ENCODE data around the gene KASH5. TPM values are rescaled to one million over a fixed set of nuclear protein-coding genes. Genes with fewer than 3 reads are reported as not detected.
A peak's percentile ranks its signal among the peaks of the same experiment; 100 is the strongest.

The KASH5 gene
- total RNA-seq, 1 experiment from 2014 or later, result not detected

GRCh38 chr19:49362929-49363267, 25.2 kb upstream of the KASH5 start:
- DNase-seq (no peak), ATAC-seq (peak; percentile 3)
- TSS peak; percentile 42 for BruUV-seq (replicated peaks)
- peak overlapping the region; percentile 84 for H3K9ac ChIP-seq (ENCODE audit: low read length)
- H3K27me3 ChIP-seq (ENCODE audit: low read length), result no peaks in the 10 kb centered on the region
- H3K36me3 ChIP-seq (ENCODE audit: low read depth, low read length), result peaks cover 6% of the 10 kb centered on the region
- intact Hi-C loops (cut with micrococcal nuclease), result loop anchor here (1.0 to 2.0 kb wide), 3 partner anchors 24 to 80 kb away; no protein-coding TSS in a partner anchor
- POLR2A ChIA-PET (ENCODE audit: unreplicated experiment), result interaction anchor here (0.5 to 1.0 kb wide), 2 partner anchors 90 to 370 kb away, joined by 4 read pairs; partner anchors contain the start of gene GYS1
- peaks cover 6% of the 10 kb centered on the region; the same call in 1 of the 2 replicates for H3K79me2 ChIP-seq (ENCODE audit: low read length)
- peaks cover 7% of the 10 kb centered on the region for H3F3A ChIP-seq (ENCODE audit: low read length, unreplicated experiment)
- peak overlapping the region; percentile 95 for H3K4me2 ChIP-seq (ENCODE audit: low read length)
- peak overlapping the region; percentile 90 for H2AFZ ChIP-seq (ENCODE audit: low read length)
- H4K20me1 ChIP-seq (ENCODE audit: low read length), result no peaks in the 10 kb centered on the region
- TF ChIP-seq EZH2 (IDR thresholded peaks at IDR 0.05; ENCODE audit: low read length, unreplicated experiment) (no peak), EZH2phosphoT487 (IDR thresholded peaks at IDR 0.05; ENCODE audit: borderline replicate concordance, low read length) (no peak)
- TF ChIP-seq, protein P1, sequence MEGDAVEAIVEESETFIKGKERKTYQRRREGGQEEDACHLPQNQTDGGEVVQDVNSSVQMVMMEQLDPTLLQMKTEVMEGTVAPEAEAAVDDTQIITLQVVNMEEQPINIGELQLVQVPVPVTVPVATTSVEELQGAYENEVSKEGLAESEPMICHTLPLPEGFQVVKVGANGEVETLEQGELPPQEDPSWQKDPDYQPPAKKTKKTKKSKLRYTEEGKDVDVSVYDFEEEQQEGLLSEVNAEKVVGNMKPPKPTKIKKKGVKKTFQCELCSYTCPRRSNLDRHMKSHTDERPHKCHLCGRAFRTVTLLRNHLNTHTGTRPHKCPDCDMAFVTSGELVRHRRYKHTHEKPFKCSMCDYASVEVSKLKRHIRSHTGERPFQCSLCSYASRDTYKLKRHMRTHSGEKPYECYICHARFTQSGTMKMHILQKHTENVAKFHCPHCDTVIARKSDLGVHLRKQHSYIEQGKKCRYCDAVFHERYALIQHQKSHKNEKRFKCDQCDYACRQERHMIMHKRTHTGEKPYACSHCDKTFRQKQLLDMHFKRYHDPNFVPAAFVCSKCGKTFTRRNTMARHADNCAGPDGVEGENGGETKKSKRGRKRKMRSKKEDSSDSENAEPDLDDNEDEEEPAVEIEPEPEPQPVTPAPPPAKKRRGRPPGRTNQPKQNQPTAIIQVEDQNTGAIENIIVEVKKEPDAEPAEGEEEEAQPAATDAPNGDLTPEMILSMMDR (conservative IDR thresholded peaks at IDR 0.05; ENCODE audit: low read depth, low read length), result peak; percentile 12; the same call in 1 of the 2 replicates
- H3K4me3 ChIP-seq (ENCODE audit: low read length), result peak overlapping the region; percentile 83
- H3K9me2 ChIP-seq (replicated peaks; ENCODE audit: low read length), result no peaks in the 10 kb centered on the region
- peak overlapping the region; percentile 6 for H3K27ac ChIP-seq (ENCODE audit: low read length)
- CTCF ChIA-PET, result interaction anchor here (0.7 kb wide), 1 partner anchor 80 kb away, joined by 3 read pairs; no protein-coding TSS in a partner anchor
- peaks cover 11% of the 10 kb centered on the region for H3K4me1 ChIP-seq (ENCODE audit: insufficient read depth, low read length)
- H3K9me3 ChIP-seq (ENCODE audit: low read length), result no peaks in the 10 kb centered on the region

DNA sequence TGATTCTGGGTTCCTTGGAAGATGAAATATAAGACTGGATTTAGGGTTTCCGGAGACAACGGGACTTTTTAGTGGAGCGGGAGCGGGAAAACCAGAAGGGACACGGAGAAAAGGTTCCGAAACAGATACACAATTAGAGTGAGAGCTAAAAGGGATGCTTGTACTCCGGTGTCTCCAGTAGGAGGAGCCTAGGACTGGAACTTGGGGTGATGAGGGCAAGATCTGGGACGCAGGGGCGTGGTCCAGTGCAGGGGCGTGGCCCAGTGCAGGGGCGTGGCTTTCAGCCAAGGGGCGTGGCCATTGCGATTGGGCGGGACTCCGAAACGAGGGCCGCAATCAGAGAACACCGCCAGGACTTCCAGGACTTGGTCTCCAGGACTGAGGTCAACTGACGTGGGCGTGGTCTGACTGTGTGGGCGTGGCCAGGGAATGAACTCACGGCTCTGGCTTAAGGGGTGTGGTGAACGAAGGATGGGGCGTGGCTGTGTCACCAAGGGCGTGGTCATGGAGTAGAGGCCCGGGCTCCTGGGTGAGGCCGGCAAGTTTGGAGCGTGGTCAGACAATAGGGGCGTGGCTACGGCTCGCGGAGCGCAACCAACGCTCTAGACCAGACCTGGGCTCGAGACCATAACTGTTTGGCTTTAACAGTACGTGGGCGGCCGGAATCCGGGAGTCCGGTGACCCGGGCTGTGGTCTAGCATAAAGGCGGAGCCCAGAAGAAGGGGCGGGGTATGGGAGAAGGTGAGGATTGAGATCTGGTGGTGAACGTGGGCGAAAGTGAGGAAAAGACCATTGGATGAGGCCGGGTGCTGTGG, 24.6 kb upstream of the KASH5 start, which contains the start of gene DKKL1:
Gene DKKL1 (plus strand): TSS at position 610 of the 815 bp plus-strand sequence. CDS start 122 bp downstream, at position 732.
- intact Hi-C loops (cut with micrococcal nuclease), result loop anchor here (1.0 to 2.0 kb wide), 3 partner anchors 24 to 80 kb away; no protein-coding TSS in a partner anchor
- Histone ChIP-seq H3K27me3 (ENCODE audit: low read length) (no peaks in the 10 kb centered on the region), H2AFZ (ENCODE audit: low read length) (peak within 1 kb of the TSS; percentile 90), H3K9me2 (replicated peaks; ENCODE audit: low read length) (no peaks in the 10 kb centered on the region), H3K4me1 (ENCODE audit: insufficient read depth, low read length) (peaks cover 11% of the 10 kb centered on the region), H4K20me1 (ENCODE audit: low read length) (no peaks in the 10 kb centered on the region), H3K9me3 (ENCODE audit: low read length) (no peaks in the 10 kb centered on the region), H3F3A (ENCODE audit: low read length, unreplicated experiment) (peaks cover 7% of the 10 kb centered on the region), H3K79me2 (ENCODE audit: low read length) (peaks cover 6% of the 10 kb centered on the region; the same call in 1 of the 2 replicates), H3K4me2 (ENCODE audit: low read length) (peak within 1 kb of the TSS; percentile 95), H3K27ac (ENCODE audit: low read length) (peak within 1 kb of the TSS; percentile 6), H3K36me3 (ENCODE audit: low read depth, low read length) (peaks cover 6% of the 10 kb centered on the region), H3K9ac (ENCODE audit: low read length) (peak within 1 kb of the TSS; percentile 84), H3K4me3 (ENCODE audit: low read length) (peak within 1 kb of the TSS; percentile 83)
- ChIA-PET CTCF (interaction anchor here (0.7 kb wide), 1 partner anchor 79 kb away, joined by 3 read pairs; no protein-coding TSS in a partner anchor), POLR2A (ENCODE audit: unreplicated experiment) (interaction anchor here (0.5 kb wide), 1 partner anchor 370 kb away, joined by 4 read pairs; the partner anchor contains the start of gene GYS1)
- TF ChIP-seq, protein P1 (conservative IDR thresholded peaks at IDR 0.05; ENCODE audit: low read depth, low read length), result peak; percentile 10; the same call in 1 of the 2 replicates
- TF ChIP-seq EZH2 (IDR thresholded peaks at IDR 0.05; ENCODE audit: low read length, unreplicated experiment), result no peak
- peak; percentile 85 for ATAC-seq
- BruUV-seq (replicated peaks), result no TSS peak
- peak; percentile 100 for DNase-seq

Data from PC-3 (cell line).